Upper lobe of left lung (tissue), 4 donors: Measurements from ENCODE around the gene GP2.

Experiments
- CTCF ChIP-seq, 6 experiments: fragments of 450-650 bp in 4 of 6; fragments of 200-600 bp in 2 of 6; sonication (generic) in 2 of 6; IDR thresholded peaks; one replicate each; pipeline ENCODE4 v1.5.1; 2016 to 2019; ENCODE audit warnings: antibody characterized with exemption in 6 of 6
- EP300 ChIP-seq, 4 donors: sonication (generic); formaldehyde crosslinking; IDR thresholded peaks; one replicate each; pipeline ENCODE4 v1.5.1; 2017; ENCODE audit warnings: antibody characterized with exemption in 4 of 4, control low read depth in 2 of 4
- POLR2A ChIP-seq, 4 donors: fragments of 450-650 bp; IDR thresholded peaks; one replicate each; pipeline ENCODE4 v1.5.1; 2016 to 2017; ENCODE audit warnings: antibody characterized with exemption in 4 of 4, mild to moderate bottlenecking in 2 of 4
- POLR2AphosphoS5 ChIP-seq, 2 donors: sonication (generic); formaldehyde crosslinking; IDR thresholded peaks; one replicate each; pipeline ENCODE4 v1.5.1; 2017; ENCODE audit warnings: antibody characterized with exemption in 2 of 2

GRCh38 chr16:20263138-20263855, 64.0 kb downstream of the GP2 start:
- TF ChIP-seq POLR2A (IDR thresholded peaks at IDR 0.05) = no peak
- TF ChIP-seq CTCF (IDR thresholded peaks at IDR 0.05) = no peak
- no peak for TF ChIP-seq POLR2AphosphoS5 (IDR thresholded peaks at IDR 0.05)
- no peak for TF ChIP-seq EP300 (IDR thresholded peaks at IDR 0.05)
